Upper lobe of left lung (tissue), 4 donors: ENCODE results near the gene MARCHF9.

Experiments
- EP300 ChIP-seq, 4 donors: sonication (generic); formaldehyde crosslinking; IDR thresholded peaks; one replicate each; pipeline ENCODE4 v1.5.1; 2017; ENCODE audit warnings: antibody characterized with exemption in 4 of 4, control low read depth in 2 of 4
- POLR2A ChIP-seq, 4 donors: fragments of 450-650 bp; IDR thresholded peaks; one replicate each; pipeline ENCODE4 v1.5.1; 2016 to 2017; ENCODE audit warnings: antibody characterized with exemption in 4 of 4, mild to moderate bottlenecking in 2 of 4
- TF ChIP-seq, protein P1 (sequence below), 6 experiments: fragments of 450-650 bp in 4 of 6; fragments of 200-600 bp in 2 of 6; sonication (generic) in 2 of 6; IDR thresholded peaks; one replicate each; pipeline ENCODE4 v1.5.1; 2016 to 2019; ENCODE audit warnings: antibody characterized with exemption in 6 of 6

DNA sequence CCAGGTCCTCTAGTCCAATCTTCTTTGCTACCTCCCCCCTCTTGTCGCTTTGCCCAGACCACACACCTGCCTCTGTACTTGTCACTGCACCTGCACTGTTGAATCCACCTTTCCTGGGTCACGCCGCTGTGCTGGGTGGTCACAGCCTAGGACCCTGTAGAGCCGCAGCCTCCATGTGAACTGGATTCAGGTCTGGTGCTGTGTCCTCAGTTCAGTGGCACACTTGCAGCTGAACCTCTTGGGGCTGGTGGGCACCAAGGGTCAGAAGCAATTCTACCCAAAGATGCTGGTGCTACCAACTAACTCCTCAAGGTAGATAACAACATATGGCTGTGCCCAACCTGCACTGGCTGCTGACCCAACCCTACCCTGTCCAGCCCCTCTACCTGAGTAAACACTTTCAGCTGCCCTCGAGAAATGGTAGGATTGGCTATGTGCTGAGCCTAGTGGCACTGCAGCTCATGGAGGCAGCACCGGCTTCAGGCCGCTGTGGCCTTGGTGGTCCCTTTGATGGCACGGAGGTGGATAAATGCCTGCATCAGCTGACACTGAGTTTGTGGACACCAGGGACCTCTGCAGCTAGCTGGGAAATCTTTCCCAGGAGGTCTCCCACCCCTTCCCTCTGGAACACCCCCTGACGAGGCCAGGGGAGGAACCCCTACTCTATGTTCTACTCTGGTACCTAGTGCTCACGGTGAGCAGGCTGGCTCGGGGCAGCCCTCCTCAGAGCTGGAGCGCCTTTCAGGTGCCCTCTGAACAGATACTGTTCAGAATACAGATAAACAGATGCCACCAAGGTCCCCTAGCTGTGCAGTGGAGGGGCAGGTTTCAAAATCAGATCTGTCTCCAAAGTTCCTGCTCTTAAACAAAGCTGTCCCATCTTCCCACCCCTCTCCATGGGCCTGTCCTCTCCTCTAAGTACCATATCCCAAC lies 30.6 kb upstream of the MARCHF9 start:
- TF ChIP-seq, protein P1, sequence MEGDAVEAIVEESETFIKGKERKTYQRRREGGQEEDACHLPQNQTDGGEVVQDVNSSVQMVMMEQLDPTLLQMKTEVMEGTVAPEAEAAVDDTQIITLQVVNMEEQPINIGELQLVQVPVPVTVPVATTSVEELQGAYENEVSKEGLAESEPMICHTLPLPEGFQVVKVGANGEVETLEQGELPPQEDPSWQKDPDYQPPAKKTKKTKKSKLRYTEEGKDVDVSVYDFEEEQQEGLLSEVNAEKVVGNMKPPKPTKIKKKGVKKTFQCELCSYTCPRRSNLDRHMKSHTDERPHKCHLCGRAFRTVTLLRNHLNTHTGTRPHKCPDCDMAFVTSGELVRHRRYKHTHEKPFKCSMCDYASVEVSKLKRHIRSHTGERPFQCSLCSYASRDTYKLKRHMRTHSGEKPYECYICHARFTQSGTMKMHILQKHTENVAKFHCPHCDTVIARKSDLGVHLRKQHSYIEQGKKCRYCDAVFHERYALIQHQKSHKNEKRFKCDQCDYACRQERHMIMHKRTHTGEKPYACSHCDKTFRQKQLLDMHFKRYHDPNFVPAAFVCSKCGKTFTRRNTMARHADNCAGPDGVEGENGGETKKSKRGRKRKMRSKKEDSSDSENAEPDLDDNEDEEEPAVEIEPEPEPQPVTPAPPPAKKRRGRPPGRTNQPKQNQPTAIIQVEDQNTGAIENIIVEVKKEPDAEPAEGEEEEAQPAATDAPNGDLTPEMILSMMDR (IDR thresholded peaks at IDR 0.05): no peak
- TF ChIP-seq EP300 (IDR thresholded peaks at IDR 0.05) (no peak), POLR2A (IDR thresholded peaks at IDR 0.05) (no peak)
